ENCODE measurements around the gene HEMGN.

Gene HEMGN

DNA sequence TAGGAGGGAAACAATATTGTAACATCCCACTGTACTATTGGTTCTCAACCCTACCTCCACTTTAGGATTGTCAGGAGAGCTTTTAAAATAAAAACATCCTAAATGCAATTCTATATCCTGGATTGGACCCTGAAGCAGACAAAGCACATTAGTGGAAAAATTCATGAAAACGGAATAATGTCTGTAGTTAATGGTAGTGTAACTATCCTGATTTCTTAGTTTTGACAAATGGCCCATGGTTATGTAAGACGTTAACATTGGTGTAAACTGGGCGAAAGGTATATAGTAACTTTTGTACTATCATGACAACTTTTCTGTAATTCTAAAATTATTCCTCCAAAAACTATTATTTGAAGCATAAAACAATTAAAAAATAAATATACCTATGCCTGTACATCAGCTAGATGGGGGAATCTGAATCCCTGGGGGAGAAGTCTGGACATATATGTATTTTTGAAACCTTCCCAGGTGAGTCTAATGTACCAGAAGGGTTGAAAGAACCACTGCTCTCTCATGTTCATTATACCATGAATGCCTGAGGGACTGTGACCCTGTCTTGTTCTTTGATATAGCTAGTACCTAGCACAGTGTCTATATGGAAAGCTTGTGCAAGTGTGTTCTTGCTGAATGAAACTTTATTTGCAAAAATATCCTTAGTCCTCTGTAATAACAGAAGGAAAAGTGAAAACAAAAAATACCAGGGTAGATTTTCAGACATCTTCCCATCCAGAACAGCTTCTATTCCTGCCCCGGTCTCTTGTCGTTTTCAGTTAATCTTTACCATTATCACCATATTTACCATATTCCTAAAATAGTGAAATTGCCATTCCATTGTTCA, 12.3 kb downstream of the HEMGN start:
- DNase-seq, result no peak

DNA sequence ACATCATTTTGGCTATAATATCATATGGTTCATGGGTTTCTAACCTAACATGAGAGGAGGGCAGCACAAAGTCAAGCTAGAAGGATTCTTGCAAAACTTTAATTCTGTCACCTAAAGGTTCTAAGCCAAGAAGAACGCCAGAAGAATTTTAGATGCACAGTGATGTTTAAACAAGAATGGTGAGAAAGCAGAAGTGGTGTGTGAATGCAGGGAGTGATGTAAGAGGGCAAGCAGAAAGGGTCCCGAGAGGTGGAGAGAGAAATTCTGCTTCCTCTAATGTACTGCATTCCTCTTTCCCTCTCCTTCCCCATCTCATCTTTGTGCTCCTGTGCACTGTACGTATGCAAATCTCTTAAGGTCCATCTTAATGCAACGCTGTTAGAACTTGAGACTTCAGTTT, 13.6 kb downstream of the HEMGN start:
- DNase-seq, result no peak

DNA sequence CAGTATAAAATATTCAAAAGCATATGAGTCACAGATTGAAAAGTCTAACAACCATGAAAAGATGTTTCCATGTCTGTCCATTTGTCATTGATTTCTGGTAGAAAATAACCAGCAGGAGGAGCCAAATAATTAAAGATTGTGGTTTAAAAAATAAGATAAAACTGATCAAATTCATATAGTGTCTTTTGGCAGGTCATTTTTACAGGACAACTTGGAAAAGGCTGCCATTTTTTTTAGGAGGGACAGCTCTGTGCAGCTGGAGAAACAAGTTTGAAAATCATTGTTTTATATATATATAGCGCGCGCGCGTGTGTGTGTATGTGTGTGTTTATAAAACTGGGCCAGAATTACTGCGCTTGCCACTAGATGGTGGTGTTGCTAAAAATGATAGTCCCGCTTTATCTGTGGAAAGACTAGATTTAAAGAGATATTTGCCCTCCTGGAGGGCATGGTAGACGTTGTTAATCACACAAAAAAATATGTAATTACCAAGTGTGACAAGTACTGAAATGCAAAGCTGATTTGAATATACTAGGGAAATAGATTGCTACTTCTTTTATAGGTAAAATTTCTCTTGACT, 14.4 kb downstream of the HEMGN start:
- peak; percentile 83 for DNase-seq

DNA sequence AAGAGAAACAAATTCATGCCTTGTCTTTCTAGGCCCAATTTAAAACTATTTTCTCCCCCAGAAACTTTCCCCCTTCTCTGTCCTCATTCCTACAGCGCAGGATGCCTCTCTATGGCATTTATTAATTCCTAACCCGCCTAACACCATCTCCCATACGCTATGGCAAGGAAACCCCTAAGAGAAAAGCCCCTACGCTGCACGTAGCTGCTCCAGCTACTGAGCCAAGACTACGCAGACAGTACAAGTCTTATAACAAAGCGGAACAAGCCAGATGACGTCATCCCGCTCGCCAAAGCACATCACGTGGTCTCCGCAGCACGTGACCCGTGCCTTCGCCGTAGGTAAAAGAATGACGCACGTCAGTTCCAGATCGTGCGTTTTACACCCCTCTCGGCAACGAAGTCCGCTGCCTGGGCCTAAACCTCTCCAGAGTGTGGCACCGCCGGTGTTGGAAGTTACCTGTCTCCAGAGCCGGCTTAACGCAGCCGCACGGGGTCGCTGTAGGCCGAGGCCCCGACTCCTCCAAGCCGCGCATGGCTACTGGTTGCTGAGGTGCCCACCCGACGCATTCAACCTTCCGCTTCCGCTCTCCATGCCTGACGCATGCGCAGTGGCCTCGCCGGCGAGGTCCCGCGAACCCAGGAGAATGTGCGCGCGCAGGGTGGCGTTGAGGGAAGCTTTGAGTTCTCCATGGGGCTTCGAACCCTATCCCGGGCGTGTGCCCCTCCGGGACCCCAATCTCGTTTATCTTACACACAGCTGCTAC, 15.8 kb downstream of the HEMGN start, which contains the start of gene TRMO:
Gene TRMO, minus strand, starts transcription at position 542 of the 766 bp plus-strand sequence. Its CDS starts 7 bp downstream, at position 535.
- peak; percentile 98 for DNase-seq

DNA sequence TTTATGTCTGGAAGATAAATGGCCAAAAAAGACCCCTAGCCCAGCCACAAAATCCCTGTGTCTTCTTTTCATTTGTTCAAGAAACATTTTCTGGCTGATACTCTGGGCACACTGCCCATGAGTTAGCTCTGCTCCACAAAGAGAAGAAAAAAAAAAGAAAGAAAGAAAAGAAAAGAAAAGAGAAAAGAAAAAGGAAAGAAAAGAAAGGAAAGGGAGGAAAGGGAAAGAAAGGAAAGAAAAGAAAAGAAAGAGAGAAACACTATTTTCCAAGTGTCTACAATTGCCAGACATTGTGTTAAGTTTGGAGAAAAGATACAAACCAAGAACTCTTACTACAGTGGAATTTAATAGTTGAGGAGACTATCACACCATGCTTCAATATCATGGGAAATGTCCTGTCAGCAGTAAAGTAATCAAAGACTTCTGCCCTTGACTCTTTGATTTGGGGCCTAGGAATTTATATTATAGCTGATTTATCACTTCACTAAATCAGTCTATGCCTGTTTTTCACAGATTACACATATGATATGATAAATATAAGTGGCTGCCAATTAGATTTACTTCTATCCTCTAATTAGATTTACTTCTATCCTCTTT, 18.7 kb downstream of the HEMGN start:
- no peak for DNase-seq

DNA sequence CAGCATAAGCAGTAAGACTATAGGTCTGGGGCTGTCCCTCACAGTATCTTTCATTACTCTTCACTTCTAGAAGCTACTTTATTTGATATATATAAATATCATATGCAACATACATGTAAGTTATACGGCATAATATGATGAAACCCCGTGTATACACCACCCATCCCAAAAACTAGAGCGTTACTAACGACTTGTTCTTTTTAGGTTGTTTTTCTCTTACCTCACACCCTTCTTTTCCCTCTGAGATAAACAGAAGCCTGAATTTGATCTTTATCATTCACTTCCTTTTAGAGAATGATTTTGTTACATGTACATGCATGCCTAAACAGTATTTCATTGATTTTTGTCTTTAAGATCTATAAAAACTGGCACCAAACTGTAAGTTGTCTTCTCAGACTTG, 19.4 kb downstream of the HEMGN start:
- no peak for DNase-seq

DNA sequence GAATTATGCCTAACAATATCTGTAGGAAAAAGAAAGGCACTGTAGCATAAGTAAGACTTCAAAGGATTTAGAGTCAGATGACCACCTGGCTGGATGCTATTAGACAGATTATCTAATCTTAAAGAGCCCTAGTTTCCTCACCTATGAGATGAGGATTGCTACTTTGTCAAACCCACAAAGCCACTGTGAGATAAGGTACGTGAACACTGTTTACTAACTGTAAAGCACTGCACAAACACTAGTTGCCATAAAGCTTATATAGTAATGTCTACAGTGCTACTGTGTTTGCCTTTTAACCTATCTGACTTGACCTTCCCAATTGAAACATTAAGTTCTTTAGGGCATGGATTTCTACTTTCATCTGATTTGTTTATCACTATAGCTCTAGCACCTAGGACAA, 26.0 kb downstream of the HEMGN start:
- no peak for DNase-seq

DNA sequence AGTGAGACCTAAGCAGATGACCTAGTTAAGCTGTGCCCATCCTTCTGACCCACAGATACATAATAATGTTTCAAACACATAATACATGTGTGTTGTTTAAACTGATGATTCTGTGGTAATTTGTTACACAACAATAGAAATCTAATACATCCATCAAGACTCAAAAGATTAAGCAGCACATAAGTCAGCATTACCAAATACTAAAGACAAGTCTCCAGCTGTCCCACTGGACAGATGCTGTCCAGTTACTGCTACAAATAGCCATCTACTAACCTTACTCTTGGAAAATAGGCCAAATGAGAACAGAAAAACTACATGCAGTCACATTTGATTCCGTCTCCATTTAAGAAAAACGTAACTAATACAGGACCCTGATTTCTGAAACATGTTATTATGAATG, 26.4 kb downstream of the HEMGN start:
- DNase-seq, result no peak

DNA sequence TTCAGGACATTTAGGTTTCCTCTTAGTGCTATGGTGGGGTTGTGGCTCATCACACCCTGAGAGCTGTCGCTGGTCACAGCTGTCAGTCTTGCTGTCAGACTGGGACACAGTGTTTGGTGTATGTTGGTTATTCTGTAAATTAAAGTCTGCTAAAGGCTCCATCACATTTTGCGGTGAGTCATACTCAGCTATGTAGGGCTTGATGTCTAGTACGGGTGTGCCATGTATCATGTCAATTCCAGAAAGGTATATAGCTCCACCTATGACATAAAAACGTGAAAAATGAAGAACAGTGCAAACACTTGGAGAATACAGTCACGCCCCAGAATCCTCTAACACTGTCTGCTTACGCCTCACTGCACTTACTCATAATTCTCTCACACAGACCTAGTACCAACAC, 27.6 kb downstream of the HEMGN start:
- no peak for DNase-seq

DNA sequence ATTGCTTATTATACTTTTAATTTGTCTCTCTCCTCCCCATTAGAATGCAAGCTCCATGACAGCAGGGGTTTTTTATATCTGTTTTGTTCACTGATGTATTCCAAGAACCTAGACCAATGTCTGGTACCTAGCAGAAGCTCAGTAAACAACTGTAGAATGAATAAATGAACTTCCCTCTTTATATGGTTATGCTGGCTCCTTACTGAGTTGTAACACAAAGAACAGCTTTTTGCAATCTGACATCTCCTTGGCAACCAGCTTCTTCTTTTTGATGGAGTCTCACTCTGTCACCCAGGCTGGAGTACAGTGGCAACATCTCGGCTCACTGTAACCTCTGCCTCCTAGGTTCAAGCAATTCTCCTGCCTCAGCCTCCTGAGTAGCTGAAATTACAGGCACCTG, 29.3 kb downstream of the HEMGN start:
- no peak for DNase-seq

DNA sequence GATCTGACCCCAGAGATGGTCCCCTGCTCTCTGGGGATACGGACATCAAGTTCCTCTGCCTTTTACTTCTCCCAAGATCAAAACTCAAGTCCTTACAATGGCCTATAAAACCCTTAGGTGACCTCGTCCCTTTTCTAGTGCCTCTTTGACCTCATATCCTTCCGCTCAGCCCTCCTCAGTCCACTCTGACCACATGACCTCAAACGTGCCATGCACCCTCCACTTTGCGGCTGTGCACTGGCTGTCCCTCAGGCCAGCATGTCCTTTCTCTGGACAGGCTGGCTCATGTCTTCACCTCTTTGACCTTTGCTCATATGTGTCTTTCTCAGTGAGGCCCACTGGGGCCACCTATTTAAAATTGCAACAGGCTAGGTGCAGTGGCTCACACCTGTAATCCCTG, 30.3 kb downstream of the HEMGN start:
- no peak for DNase-seq

DNA sequence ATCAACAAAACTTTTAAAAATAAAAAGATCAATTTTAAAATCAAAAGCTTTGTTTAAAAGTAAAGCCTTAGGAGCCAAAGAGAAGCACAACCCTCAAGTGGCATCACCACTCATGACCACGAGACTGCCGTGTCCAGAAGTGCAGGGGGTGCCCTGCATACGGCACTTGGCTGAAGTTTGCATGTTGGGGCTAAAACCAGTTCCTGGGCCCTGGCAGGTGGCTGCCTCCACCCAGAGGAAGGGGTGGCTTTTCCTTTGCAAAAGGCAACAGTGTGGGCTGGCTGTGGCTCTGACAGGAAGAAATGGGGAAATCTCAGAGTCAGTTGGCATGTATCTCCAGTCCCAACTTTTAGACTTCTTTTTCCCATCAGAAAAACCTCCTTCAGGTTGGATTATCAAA, 30.9 kb downstream of the HEMGN start:
- DNase-seq, result no peak

DNA sequence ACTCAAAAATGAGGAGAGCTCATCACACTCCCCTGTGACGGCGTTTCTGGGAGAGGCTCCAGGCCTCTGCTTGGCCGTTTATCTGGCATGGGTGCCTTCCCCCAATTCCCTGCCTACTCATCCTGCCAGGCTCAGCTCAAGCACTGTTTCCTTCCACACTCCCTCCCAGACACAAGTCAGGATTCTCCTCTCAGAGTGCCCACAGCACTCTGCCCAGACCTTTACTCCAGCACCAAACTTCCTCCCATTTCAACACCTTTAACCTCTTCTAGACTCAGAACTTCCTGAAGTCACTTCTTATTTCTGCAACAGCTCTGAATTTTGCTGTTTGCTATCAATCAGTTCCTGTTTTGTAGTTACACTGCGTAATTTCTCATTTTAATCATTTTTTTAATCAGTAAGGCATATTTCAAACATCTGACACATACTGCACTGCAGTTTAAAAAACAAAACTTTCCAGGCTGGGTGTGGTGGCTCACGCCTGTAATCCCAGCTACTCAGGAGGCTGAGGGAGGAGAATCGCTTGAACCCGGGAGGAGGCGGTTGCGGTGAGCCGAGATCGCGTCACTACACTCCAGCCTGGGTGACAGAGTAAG, 31.6 kb downstream of the HEMGN start:
- DNase-seq, result no peak

DNA sequence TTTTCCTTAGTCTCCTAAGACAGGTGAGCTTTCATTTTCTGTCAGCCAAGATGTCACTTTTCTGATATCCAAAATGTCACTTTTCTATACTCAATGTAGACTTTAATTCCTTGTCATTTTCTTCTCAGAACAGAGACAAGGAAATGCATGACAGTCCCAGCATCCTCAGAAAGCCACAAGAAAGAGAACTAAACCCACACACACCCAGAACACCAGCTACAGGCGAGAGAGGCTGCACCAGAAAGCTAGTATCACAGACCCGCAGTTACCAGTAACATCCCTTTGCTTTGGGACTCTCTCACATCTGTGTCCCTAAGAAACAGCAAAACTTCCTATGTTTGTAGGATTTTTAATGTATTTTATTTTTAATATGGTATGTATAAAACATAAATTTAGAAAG, 32.7 kb downstream of the HEMGN start:
- no peak for DNase-seq

DNA sequence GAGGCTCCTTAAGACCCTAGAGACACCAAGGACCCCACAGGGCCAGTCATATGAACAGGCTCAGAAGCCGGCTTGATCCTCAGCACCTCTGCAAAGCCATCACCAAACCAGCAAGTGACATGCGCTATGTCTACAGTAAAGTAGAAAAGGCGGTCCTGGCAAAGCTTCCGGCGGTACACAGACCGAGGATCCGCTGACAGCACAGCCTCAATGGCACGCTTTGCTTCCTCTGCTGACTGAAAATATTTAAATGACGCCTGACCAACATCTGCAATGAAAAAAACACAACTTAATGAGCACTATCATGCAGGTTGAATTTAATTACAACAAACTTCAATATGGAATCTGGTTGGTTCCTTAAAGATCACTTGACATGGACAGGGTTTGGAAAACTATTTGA, 33.2 kb downstream of the HEMGN start:
- no peak for DNase-seq

DNA sequence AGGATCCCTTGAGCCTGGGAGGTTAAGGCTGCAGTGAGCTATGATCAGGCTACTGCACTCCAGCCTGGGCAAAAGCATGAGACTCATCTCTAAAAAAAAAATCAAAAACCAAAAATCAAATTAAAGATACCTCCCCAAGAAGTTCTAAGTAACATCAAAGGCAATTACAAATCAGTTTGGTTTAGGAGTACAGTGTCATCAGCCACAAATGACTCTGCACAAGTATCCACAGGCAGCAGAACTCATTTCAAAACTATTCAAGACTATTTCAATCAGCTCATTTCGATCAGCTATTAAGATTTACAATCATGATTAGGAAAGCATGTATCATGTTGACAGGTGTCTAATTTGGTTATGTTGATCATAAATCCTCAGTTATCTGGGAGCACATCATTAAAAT, 34.8 kb downstream of the HEMGN start:
- DNase-seq, result no peak

DNA sequence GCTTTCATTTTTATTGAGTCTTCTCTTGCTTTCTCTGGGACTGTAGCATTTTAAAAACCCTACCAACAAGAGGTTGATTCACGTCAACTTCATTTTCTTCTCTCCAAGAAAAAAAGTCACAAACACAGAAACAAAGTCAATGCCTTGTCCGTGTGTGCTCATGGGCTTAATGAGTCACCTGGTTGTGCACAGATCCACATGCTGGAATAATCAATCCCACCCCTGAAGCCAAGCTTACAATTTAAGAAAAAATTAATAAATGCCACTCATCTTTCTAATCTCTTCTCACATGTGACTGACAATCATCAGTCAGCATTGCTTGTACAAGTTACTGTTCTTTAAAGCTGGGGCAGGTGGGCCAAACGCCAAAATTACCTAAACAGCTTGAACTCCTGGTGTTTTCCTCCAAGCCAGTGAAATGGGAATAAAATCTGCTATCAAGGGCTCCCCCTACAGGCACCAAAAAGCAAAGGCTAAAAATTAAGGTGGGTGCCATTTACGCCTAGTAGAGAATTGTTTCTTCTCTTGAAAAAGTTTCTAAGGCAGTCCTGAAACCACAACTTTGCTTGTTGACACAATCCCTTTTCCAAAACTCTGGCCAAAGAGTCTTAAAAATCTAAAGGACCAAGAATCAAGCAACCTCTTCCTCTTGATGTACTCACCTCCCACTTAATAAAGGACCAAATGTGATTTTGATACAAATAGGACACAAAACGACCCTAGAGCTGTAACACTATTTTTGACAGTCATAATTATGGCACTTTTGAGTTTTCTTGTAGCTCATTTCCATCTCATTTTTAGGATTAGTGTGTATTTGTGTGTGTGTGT, 37.0 kb downstream of the HEMGN start:
- peak; percentile 51 for DNase-seq

DNA sequence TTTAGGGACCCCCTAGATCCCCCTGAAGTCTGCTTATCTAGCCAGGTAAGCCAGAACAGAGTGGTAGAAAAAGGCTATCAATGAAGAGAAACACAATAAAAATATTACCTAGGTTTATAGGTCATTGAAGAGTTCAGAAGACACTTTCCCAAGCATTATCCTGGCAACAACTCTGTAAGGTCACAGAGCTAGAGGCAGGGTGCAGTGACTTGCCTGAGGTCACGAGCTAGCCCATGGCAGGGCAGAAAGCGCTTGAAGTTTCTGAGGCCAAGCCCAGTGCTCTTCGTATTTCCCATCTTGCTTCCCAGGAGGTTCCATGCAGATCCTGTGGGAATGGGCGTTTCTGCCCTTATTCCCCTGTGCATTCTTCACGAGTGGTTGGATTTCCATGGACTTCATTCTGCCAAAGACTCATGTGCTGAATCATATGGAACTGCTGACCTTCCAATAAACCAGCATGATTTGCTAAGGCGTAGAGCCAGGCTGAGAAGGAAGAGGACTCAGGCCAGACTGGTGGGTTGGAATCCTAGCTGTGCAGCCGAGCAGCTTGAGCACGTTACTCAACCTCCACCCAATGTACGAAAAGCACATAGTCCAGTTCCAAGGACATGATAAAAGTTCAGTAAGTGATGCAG, 37.8 kb downstream of the HEMGN start:
- no peak for DNase-seq

DNA sequence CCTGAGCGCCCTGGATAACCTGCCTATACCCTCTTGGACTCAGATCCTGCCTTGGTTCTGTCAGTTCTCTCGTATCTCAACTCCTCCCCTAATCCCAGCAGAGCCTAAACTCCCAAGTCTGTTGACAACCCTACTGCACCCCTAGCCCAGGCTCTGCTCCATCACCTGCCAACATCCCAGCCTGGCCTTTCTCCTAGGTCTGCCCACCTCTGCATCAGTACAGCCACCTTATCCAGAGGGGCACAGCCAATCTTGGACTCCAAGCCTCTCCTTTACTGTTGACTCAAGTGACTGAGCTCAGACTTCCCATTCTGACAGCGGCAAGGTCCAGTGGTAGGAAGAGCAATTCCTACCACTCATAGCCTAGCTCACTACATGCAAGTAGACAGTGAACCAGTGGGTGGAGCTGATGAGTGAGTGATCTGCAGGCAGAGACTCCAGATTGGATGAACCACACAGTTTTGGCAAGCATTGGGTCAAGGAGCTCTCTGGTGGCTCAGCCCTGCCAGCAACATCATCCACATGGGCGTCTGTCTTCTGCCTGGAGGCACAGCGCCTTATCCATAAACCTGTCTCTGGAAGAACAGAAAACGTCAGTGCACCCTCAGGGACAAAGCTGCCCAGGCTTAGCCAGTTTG, 42.2 kb downstream of the HEMGN start:
- no peak for DNase-seq

DNA sequence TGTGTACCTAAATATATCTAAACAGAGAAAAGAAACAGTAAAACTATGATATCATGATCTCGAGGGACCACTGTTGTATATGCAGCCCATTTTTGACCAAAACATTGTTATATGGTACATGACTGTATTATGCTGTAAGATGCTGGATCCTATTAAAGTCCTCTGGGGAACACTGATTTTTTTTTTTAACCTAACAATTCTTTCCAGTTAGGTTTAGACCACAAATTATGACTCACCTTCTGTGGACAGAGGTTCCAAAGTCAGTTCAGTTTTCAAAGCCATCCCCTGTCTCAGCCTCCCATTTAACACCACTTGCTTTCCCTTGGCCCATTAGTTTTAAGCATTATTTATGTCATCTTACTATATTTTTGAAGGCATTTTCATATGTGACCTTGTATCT, 42.8 kb downstream of the HEMGN start:
- DNase-seq, result no peak

DNA sequence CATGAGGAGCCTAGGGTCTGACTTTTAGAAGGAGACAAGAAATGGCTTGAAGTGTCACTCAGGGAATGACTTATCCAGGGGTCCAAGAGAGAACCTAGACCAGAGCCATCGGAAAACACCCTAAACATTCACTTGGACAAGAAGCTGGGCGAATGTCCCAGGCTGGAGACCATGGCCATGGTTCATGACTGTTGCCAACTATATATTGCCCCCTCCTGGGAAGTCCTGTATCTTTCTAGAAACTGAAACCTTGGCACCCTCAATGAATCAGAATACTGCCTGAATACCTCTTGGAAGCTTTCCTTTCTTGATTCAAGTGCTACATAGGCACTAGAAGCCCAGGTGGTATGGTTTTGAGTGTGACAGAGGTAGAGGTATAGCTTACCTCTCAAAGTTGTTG, 45.6 kb downstream of the HEMGN start:
- DNase-seq, result no peak

Measured in NCI-H345 (cell line).